Neuronal stem cell (in vitro differentiated cells): Measurements from ENCODE around the gene MTUS2.

Experiments used
- DNase-seq: peaks from one replicate; pipeline ENCODE4 v3.0.0-alpha.2; 2013; ENCODE audit warnings: low spot score
- H2AFZ ChIP-seq: one replicate; pipeline ENCODE4 v1.6.1; 2013; ENCODE audit warnings: mild to moderate bottlenecking, low read length, inconsistent platforms
- H2AK5ac ChIP-seq: 2 replicates; pipeline ENCODE4 v1.6.1; 2013; ENCODE audit warnings: low read depth, mild to moderate bottlenecking, inconsistent platforms, low read length, moderate library complexity, mixed read lengths
- H2BK120ac ChIP-seq: 2 replicates; pipeline ENCODE4 v1.6.1; 2013; ENCODE audit warnings: low read depth, mild to moderate bottlenecking, inconsistent platforms, low read length, moderate library complexity, mixed read lengths
- H2BK12ac ChIP-seq: one replicate; pipeline ENCODE4 v1.6.1; 2013; ENCODE audit warnings: low read length, inconsistent platforms
- H2BK15ac ChIP-seq: 2 replicates; pipeline ENCODE4 v1.6.1; 2013; ENCODE audit warnings: mild to moderate bottlenecking, low read length, inconsistent platforms, mixed read lengths
- H2BK5ac ChIP-seq: one replicate; pipeline ENCODE4 v1.6.1; 2013; ENCODE audit warnings: inconsistent platforms, mild to moderate bottlenecking, low read length, moderate library complexity
- H3K14ac ChIP-seq: one replicate; pipeline ENCODE4 v1.6.1; 2013; ENCODE audit warnings: low read length, inconsistent platforms
- H3K18ac ChIP-seq: 2 replicates; pipeline ENCODE4 v1.6.1; 2013; ENCODE audit warnings: low read length, inconsistent platforms
- H3K23ac ChIP-seq: 2 replicates; pipeline ENCODE4 v1.6.1; 2013; ENCODE audit warnings: low read depth, mild to moderate bottlenecking, mixed read lengths, low read length, inconsistent platforms; ENCODE audit not compliant: poor library complexity
- H3K27ac ChIP-seq: replicated peaks from 3 replicates; pipeline ENCODE4 v1.5.1; 2013; ENCODE audit warnings: low read length, inconsistent platforms
- H3K27me3 ChIP-seq, 3 experiments: 2 replicates each; pipeline ENCODE4 v1.6.1; 2013; ENCODE audit warnings: low read length in 3 of 3, mild to moderate bottlenecking in 2 of 3, inconsistent platforms in 1 of 3, low read depth in 1 of 3, mixed read lengths in 1 of 3, moderate library complexity in 1 of 3; ENCODE audit not compliant: control insufficient read depth in 3 of 3, insufficient read depth in 3 of 3
- H3K36me3 ChIP-seq, 2 donors: replicated peaks in 1 of 2; 2 replicates each; pipeline ENCODE4 v1.6.1; 2013; ENCODE audit warnings: low read length in 2 of 2; ENCODE audit not compliant: control insufficient read depth in 2 of 2, insufficient read depth in 2 of 2
- H3K4ac ChIP-seq: 2 replicates; pipeline ENCODE4 v1.6.1; 2013; ENCODE audit warnings: inconsistent platforms, mild to moderate bottlenecking, low read length, moderate library complexity
- H3K4me1 ChIP-seq, 2 donors: 1 replicate in 1 of 2; 2 replicates in 1 of 2; pipeline ENCODE4 v1.6.1; 2013; ENCODE audit warnings: low read length in 2 of 2, low read depth in 1 of 2; ENCODE audit not compliant: control insufficient read depth in 2 of 2, insufficient read depth in 1 of 2
- H3K4me2 ChIP-seq: one replicate; pipeline ENCODE4 v1.6.1; 2013; ENCODE audit warnings: mild to moderate bottlenecking, low read length, inconsistent platforms; ENCODE audit not compliant: insufficient read depth, poor library complexity, severe bottlenecking
- H3K4me3 ChIP-seq, 2 donors: 2 replicates each; pipeline ENCODE4 v1.5.1; 2013; ENCODE audit warnings: low read length in 2 of 2, mild to moderate bottlenecking in 2 of 2, inconsistent platforms in 1 of 2, moderate library complexity in 1 of 2
- H3K79me1 ChIP-seq: one replicate; pipeline ENCODE4 v1.6.1; 2013; ENCODE audit warnings: low read depth, mild to moderate bottlenecking, inconsistent platforms, low read length, moderate library complexity
- H3K9ac ChIP-seq: one replicate; pipeline ENCODE4 v1.6.1; 2013; ENCODE audit warnings: mild to moderate bottlenecking, low read depth, low read length, inconsistent platforms; ENCODE audit not compliant: poor library complexity
- H3K9me3 ChIP-seq, 2 donors: replicated peaks in 1 of 2; 2 replicates each; pipeline versions ENCODE3 to v1.6.1; 2013; ENCODE audit warnings: low read length in 2 of 2, mild to moderate bottlenecking in 2 of 2, inconsistent platforms in 1 of 2, low read depth in 1 of 2, mixed read lengths in 1 of 2, moderate library complexity in 1 of 2; ENCODE audit not compliant: control insufficient read depth in 2 of 2, insufficient read depth in 1 of 2
- H4K8ac ChIP-seq: one replicate; pipeline ENCODE4 v1.6.1; 2013; ENCODE audit warnings: low read depth, mild to moderate bottlenecking, inconsistent platforms, low read length, moderate library complexity
- H4K91ac ChIP-seq: one replicate; pipeline ENCODE4 v1.6.1; 2013; ENCODE audit warnings: low read length, low read depth, mild to moderate bottlenecking, inconsistent platforms; ENCODE audit not compliant: poor library complexity
- WGBS, 2 donors: extraction: QIAGEN DNeasy Blood & Tissue Kit; methylation state at CpG; one replicate each; pipeline ENCODE4 v1.1.7; 2013; ENCODE audit warnings: missing lambda C conversion rate in 2 of 2, mixed read lengths in 1 of 2; ENCODE audit not compliant: insufficient read length in 2 of 2, insufficient replicate concordance in 1 of 2; ENCODE audit errors: extremely low coverage in 2 of 2; 5-methylcytosine and 5-hydroxymethylcytosine counted together

Gene MTUS2

GRCh38 chr13:29513981-29514719 is 694.0 kb downstream of the MTUS2 start:
- H3K27ac ChIP-seq = no peak overlapping the region
- WGBS, 2 donors = no CpG with 5 or more reads among the region's 32 CpGs
- no peak overlapping the region for H2AK5ac ChIP-seq
- no peak overlapping the region for H3K4ac ChIP-seq
- H3K9me3 ChIP-seq = no peaks in the 10 kb centered on the region
- H2BK12ac ChIP-seq = no peak overlapping the region
- H3K36me3 ChIP-seq = peaks cover 37 to 85% of the 10 kb centered on the region in 2 donors
- no peaks in the 10 kb centered on the region for H3K27me3 ChIP-seq
- no peak overlapping the region for H3K4me2 ChIP-seq
- no peak overlapping the region for H2BK120ac ChIP-seq
- no peak overlapping the region for H4K91ac ChIP-seq
- no peak overlapping the region for H2BK15ac ChIP-seq
- H3K79me1 ChIP-seq = peaks cover 2% of the 10 kb centered on the region
- no peak overlapping the region for H4K8ac ChIP-seq
- no peak overlapping the region for H2AFZ ChIP-seq
- DNase-seq = no peak
- H2BK5ac ChIP-seq = no peak overlapping the region
- H3K4me3 ChIP-seq = no peak overlapping the region
- H3K18ac ChIP-seq = peak overlapping the region; percentile 21
- H3K23ac ChIP-seq = no peak overlapping the region
- no peak overlapping the region for H3K9ac ChIP-seq
- peak overlapping the region; percentile 40 for H3K14ac ChIP-seq
- no peaks in the 10 kb centered on the region for H3K4me1 ChIP-seq

DNA sequence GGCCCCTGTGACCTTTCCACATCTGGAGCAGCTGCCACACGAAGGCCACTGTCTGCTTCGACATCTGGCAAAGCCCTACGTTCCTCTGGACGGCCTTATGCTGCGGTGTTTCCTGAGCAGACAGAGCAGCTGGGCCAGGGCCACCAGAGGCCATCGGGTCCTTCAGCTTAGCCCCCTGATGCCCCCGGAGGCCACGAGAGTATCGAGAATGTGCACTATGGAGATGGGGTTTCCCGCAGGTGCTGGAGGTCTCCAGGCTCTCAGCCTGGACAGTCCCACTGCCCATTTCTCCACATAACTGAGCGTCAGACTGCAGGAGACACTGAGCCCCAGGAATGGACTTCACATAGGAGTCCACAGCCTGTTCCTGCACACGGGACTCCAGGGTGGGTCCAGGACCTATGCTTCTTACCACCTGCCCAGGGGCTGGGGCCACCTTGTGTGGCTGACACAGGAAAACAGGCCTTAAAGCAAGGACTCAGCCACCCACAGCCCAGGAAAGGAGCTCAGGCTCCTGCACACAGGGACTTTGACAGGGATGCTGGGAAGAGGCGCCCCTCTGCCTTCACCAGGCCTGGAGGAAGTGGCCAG is 694.7 kb downstream of the MTUS2 start:
- peak overlapping the region; percentile 22 for H2BK5ac ChIP-seq
- H4K91ac ChIP-seq = no peak overlapping the region
- peaks cover 2% of the 10 kb centered on the region for H3K79me1 ChIP-seq
- H3K4ac ChIP-seq = no peak overlapping the region
- no peak overlapping the region for H2AFZ ChIP-seq
- H2BK15ac ChIP-seq = no peak overlapping the region
- no peaks in the 10 kb centered on the region for H3K27me3 ChIP-seq
- H4K8ac ChIP-seq = no peak overlapping the region
- no peak overlapping the region for H3K23ac ChIP-seq
- no peak overlapping the region for H3K4me3 ChIP-seq
- H2BK12ac ChIP-seq = no peak overlapping the region
- no CpG with 5 or more reads among the region's 13 CpGs for WGBS, 2 donors
- peak overlapping the region; percentile 21 for H3K18ac ChIP-seq
- H3K4me1 ChIP-seq = no peaks in the 10 kb centered on the region
- no peak overlapping the region for H3K4me2 ChIP-seq
- peak overlapping the region; percentile 40 for H3K14ac ChIP-seq
- peaks cover 37 to 91% of the 10 kb centered on the region in 2 donors for H3K36me3 ChIP-seq
- no peak overlapping the region for H2BK120ac ChIP-seq
- no peak for DNase-seq
- no peak overlapping the region for H3K27ac ChIP-seq
- no peaks in the 10 kb centered on the region for H3K9me3 ChIP-seq
- no peak overlapping the region for H3K9ac ChIP-seq
- H2AK5ac ChIP-seq = no peak overlapping the region

DNA sequence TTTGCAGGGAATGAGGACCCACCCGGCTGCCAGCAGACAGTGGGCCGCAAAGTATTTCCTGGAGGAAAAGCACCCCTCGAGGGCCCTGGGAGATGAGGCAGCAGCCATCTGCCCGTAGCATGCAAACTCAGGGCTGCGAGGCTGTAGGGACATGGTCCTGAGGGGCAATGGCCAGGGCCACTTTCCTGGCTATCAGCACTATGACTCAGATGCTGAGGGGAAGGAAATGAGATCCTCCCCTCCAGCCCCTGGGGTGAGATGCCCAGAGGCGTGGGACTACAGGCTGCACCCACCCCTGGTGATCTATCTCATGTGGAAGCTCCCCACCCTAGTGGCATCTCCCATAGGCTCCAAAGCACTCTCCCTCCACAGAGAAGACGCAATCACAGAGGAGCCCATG is 695.2 kb downstream of the MTUS2 start:
- WGBS, 2 donors = no CpG with 5 or more reads among the region's 7 CpGs
- Histone ChIP-seq H3K18ac (no peak overlapping the region), H3K14ac (no peak overlapping the region), H3K4me2 (no peak overlapping the region), H4K8ac (no peak overlapping the region), H2BK15ac (no peak overlapping the region), H3K4me1 (no peaks in the 10 kb centered on the region), H2AFZ (no peak overlapping the region), H3K27me3 (no peaks in the 10 kb centered on the region), H2BK120ac (no peak overlapping the region), H4K91ac (no peak overlapping the region), H3K4ac (no peak overlapping the region), H3K4me3 (no peak overlapping the region), H2BK5ac (peak overlapping the region; percentile 22), H3K9ac (no peak overlapping the region), H3K23ac (no peak overlapping the region), H3K36me3 (peaks cover 41 to 97% of the 10 kb centered on the region in 2 donors), H2AK5ac (no peak overlapping the region), H3K27ac (no peak overlapping the region), H2BK12ac (no peak overlapping the region), H3K9me3 (no peaks in the 10 kb centered on the region), H3K79me1 (peaks cover 2% of the 10 kb centered on the region)
- no peak for DNase-seq

- no peak overlapping the region for H3K4me2 ChIP-seq
- H3K4me1 ChIP-seq = no peaks in the 10 kb centered on the region
- no peak overlapping the region for H2BK15ac ChIP-seq
- DNase-seq = no peak
- no peak overlapping the region for H3K27ac ChIP-seq
- no peak overlapping the region for H4K8ac ChIP-seq
- H2AFZ ChIP-seq = no peak overlapping the region
- no peak overlapping the region for H3K18ac ChIP-seq
- H3K4me3 ChIP-seq = no peak overlapping the region
- no peak overlapping the region for H2BK12ac ChIP-seq
- H3K79me1 ChIP-seq = peaks cover 2% of the 10 kb centered on the region
- no peak overlapping the region for H3K23ac ChIP-seq
- H3K36me3 ChIP-seq = peaks cover 39 to 97% of the 10 kb centered on the region in 2 donors
- no peak overlapping the region for H4K91ac ChIP-seq
- H3K27me3 ChIP-seq = no peaks in the 10 kb centered on the region
- H3K4ac ChIP-seq = no peak overlapping the region
- H3K9ac ChIP-seq = no peak overlapping the region
- no peak overlapping the region for H2BK120ac ChIP-seq
- no CpG with 5 or more reads among the region's 11 CpGs for WGBS, 2 donors
- H2AK5ac ChIP-seq = no peak overlapping the region
- H3K9me3 ChIP-seq = no peaks in the 10 kb centered on the region
- H3K14ac ChIP-seq = no peak overlapping the region
- no peak overlapping the region for H2BK5ac ChIP-seq
Observed at GRCh38 chr13:29516012-29516411, 695.9 kb downstream of the MTUS2 start.
